Measurements from ENCODE around the gene FAM219B. TPM values are rescaled to one million over a fixed set of nuclear protein-coding genes. Genes with fewer than 3 reads are reported as not detected.

The FAM219B gene
- total RNA-seq, 1 donor from 2014 or later: 108 TPM

GRCh38 chr15:74854453-74855022 lies 52.1 kb downstream of the FAM219B start:
- no peak overlapping the region for H3K4me3 ChIP-seq
- intact Hi-C loops (cut with micrococcal nuclease): no loop called here
- no peaks in the 10 kb centered on the region for H3K9me3 ChIP-seq (replicated peaks)
- no peaks in the 10 kb centered on the region for H3K27me3 ChIP-seq (ENCODE audit: low read depth)
- TF ChIP-seq CTCF (IDR thresholded peaks at IDR 0.05; ENCODE audit: borderline replicate concordance): no peak
- peaks cover 40% of the 10 kb centered on the region for H3K4me1 ChIP-seq
- peaks cover 48% of the 10 kb centered on the region for H3K36me3 ChIP-seq
- no peak for DNase-seq
- H3K27ac ChIP-seq (replicated peaks): no peak overlapping the region

- intact Hi-C loops (cut with micrococcal nuclease): no loop called here
- H3K4me1 ChIP-seq: peaks cover 31% of the 10 kb centered on the region
- H3K9me3 ChIP-seq (replicated peaks): no peaks in the 10 kb centered on the region
- no peak for DNase-seq
- H3K36me3 ChIP-seq: peaks cover 67% of the 10 kb centered on the region
- no peak for TF ChIP-seq CTCF (IDR thresholded peaks at IDR 0.05; ENCODE audit: borderline replicate concordance)
- H3K27me3 ChIP-seq (ENCODE audit: low read depth): no peaks in the 10 kb centered on the region
- no peak overlapping the region for H3K4me3 ChIP-seq
- H3K27ac ChIP-seq (replicated peaks): no peak overlapping the region
Measured at GRCh38 chr15:74851960-74852359, 54.7 kb downstream of the FAM219B start.

- no peaks in the 10 kb centered on the region for H3K27me3 ChIP-seq (ENCODE audit: low read depth)
- DNase-seq: no peak
- H3K36me3 ChIP-seq: peaks cover 74% of the 10 kb centered on the region
- TF ChIP-seq CTCF (IDR thresholded peaks at IDR 0.05; ENCODE audit: borderline replicate concordance): no peak
- intact Hi-C loops (cut with micrococcal nuclease): no loop called here
- H3K4me3 ChIP-seq: no peak overlapping the region
- H3K27ac ChIP-seq (replicated peaks): no peak overlapping the region
- H3K9me3 ChIP-seq (replicated peaks): no peaks in the 10 kb centered on the region
- peaks cover 20% of the 10 kb centered on the region for H3K4me1 ChIP-seq
Measured at GRCh38 chr15:74850393-74850792, 56.3 kb downstream of the FAM219B start.

Other genes with a start within 250 kb of the FAM219B start
- gene EDC3, start 210.8 kb downstream of the FAM219B start, total RNA-seq: 17.2 TPM
- gene CYP1A1, start 181.3 kb downstream of the FAM219B start, total RNA-seq: 0.41 TPM
- not detected for gene CYP1A2, start 158.0 kb downstream of the FAM219B start, total RNA-seq
- 34.0 TPM for gene CSK, start 124.8 kb downstream of the FAM219B start, total RNA-seq
- 8.1 TPM for gene LMAN1L, start 94.0 kb downstream of the FAM219B start, total RNA-seq
- 1.2 TPM for gene CPLX3, start 80.2 kb downstream of the FAM219B start, total RNA-seq
- 34.1 TPM for gene ULK3, start 63.7 kb downstream of the FAM219B start, total RNA-seq
- 40.7 TPM for gene SCAMP2, start 33.5 kb downstream of the FAM219B start, total RNA-seq
- gene MPI, start 16.8 kb downstream of the FAM219B start, total RNA-seq: 52.3 TPM
- 1,257 TPM for gene COX5A, start 31.2 kb upstream of the FAM219B start, total RNA-seq
- 2.4 TPM for gene RPP25, start 49.9 kb upstream of the FAM219B start, total RNA-seq
- gene SCAMP5, start 88.7 kb upstream of the FAM219B start, total RNA-seq: 3.0 TPM
- 5.0 TPM for gene PPCDC, start 116.7 kb upstream of the FAM219B start, total RNA-seq